Smooth muscle cell of the brain vasculature (primary cell): ENCODE results near the gene TRPC4AP.
"Not testable (repeated sequence)": the region's sequence is repeated elsewhere in the genome, so short reads cannot be mapped to it uniquely, and the experiment has no call there.

Experiments used
- DNase-seq: peaks from one replicate; pipeline ENCODE4 v3.0.0-alpha.2; 2012; ENCODE audit warnings: low read depth, low spot score

TRPC4AP gene

GRCh38 chr20:35059612-35060011, 33.0 kb downstream of the TRPC4AP start:
- DNase-seq = no peak

GRCh38 chr20:35059110-35059509, 33.5 kb downstream of the TRPC4AP start:
- no peak for DNase-seq

- no peak for DNase-seq
Observed at GRCh38 chr20:35055445-35056276, 36.9 kb downstream of the TRPC4AP start.

DNA sequence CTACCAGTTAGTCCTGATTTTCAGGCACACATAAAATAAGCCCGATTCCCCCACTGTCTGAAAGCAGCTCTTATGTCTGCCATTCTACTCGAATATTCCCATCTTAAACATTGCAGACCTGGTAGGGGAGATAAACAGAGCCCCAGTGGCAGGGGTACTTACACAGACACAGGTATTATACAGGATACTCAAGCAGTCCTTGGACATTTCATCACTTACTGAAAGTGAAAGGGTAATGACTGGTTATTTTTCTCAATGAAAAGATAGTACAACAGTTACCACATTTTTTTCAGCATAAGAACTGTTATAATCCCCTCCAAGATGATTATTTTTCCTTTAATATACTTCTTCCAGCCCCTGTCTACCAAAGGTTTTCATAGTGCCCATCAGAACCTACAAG, 37.8 kb downstream of the TRPC4AP start:
- no peak for DNase-seq

- DNase-seq = not testable (repeated sequence)
Observed at GRCh38 chr20:35052616-35053015, 40.0 kb downstream of the TRPC4AP start.

GRCh38 chr20:35049776-35050352, 42.7 kb downstream of the TRPC4AP start:
- no peak for DNase-seq

GRCh38 chr20:35048739-35049138, 43.9 kb downstream of the TRPC4AP start:
- DNase-seq = no peak

DNA sequence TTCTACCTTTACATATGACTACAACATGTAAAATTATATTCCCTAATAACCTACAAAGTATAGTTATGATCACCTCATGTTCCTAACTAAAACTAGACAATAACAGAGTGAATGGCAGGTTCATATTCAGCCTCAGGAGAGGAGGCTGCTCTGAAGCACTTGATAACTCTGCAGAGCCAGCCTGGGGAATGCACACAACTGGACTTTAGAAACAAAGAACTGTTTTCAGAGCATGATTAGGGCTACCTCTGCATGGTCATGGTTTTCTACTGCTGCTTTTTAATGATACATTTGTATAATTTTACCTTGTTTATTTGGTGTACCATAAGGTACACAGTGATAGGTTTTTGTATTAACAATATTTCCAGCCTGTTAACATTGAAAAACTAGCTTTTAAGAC, 50.3 kb downstream of the TRPC4AP start:
- DNase-seq = no peak

- DNase-seq = no peak
Observed at GRCh38 chr20:35040646-35041045, 52.0 kb downstream of the TRPC4AP start.

GRCh38 chr20:35039846-35040489, 52.6 kb downstream of the TRPC4AP start:
- DNase-seq = no peak

DNA sequence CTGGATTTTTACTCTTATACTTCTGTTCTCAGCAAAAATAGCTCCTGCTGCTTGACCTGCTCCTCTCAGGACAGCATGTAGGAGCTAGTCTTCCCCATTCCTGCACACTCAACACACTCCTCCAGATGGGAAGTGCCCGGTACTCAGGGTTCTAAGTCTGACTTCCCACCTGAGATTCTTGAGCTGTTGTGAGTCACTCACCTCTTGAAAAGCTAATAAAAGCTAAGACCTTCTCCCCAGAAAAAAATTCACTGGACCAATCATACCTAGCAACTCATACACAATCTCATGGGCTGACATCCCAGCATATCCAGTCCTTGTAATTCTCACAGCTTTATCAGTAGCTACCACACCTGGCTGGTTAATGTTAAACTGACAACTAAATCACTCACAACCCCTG, 53.5 kb downstream of the TRPC4AP start:
- DNase-seq = no peak

GRCh38 chr20:35034145-35034544, 58.5 kb downstream of the TRPC4AP start:
- no peak for DNase-seq

DNA sequence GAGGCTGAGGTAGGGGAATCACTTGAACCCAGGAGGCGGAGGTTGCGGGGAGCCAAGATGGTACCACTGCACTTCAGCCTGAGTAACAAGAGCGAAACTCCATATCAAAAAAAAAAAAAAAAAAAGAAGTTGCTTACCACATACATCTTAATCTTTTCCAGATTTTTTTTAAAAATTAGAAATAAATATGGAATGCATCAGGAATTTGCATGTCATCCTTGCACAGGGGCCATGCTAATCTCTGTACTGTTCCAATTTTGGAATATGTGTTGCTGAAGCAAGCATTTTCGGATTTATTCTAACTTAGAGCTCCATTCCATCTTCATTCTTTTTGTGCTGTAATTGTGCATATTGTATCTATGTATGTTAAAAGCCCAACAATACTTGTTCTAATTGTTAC, 62.5 kb downstream of the TRPC4AP start:
- DNase-seq = no peak

DNA sequence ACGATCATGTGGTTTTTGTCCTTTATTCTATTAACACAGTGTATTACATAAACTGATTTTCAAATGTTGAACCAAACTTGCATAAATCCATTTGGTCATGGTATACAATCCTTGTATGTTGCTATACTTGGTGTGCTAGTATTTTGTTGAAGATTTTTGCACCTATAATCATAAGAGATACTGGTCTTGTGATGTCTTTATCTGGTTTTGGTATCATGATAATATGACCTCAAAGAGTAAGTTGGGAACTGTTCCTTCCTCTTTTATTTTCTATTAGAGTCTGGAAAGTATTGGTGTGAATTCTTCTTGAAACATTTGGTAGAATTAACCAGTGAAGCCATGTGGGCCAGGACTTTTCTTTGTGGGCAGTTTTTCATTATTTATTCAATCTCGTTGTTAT, 65.3 kb downstream of the TRPC4AP start:
- no peak for DNase-seq

- DNase-seq = no peak
Observed at GRCh38 chr20:35025116-35025515, 67.5 kb downstream of the TRPC4AP start.

DNA sequence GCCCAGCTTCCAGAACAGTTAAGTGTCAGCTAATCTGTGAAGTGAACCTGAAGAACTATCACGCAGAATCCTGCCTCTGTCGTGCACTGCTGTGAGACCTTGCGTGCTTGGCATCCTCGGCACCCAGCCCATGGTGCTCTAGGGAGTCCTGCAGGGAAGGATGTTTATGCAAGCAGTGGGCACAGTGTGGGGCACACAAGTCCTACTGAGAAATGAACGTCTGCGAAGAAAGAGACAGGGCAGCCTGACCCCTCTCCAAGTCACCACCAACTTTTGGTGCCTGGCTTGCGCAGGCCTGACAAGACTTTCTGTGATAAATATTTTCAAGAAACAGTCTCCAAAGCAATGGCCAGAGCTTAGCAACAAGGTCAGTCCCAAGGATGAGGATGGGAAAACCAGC, 69.0 kb downstream of the TRPC4AP start:
- DNase-seq = no peak

DNA sequence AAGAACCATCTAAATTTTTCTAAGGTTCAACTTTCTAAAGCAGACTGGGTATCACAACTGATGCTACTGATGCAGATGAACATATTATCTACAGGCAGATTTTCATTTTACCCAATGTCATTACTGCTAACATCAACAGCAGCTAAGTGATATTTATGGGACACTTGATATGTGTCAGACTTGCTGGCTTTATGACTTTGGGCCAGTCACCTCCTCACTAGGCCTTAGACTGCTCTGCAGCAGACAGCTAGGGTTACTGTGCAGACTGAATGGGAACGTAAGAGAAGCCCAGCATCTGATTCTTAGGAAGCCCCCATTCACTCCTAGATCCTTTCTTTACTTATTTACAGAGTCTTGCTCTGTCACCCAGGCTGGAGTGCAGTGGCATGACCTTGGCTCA, 70.8 kb downstream of the TRPC4AP start:
- DNase-seq = no peak

DNA sequence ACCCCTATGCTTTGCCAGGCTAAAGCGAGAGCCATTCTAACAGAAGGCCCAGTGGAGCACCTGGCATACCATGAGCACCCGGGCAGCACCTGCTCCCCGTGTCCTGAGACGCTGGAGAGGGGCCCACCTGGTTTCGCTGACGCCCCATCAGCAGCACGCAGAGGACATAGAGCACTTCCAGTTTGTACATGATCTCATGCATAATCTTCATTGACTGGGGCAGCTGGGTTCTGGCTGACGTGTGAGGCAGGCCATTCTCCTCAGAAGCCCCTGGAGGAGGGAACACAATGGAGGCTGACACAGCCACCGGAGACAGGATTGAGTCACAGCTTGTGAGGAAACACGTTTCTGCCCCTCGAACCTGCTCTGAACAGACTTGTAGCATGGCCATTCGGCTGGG, 71.5 kb downstream of the TRPC4AP start:
- no peak for DNase-seq

DNA sequence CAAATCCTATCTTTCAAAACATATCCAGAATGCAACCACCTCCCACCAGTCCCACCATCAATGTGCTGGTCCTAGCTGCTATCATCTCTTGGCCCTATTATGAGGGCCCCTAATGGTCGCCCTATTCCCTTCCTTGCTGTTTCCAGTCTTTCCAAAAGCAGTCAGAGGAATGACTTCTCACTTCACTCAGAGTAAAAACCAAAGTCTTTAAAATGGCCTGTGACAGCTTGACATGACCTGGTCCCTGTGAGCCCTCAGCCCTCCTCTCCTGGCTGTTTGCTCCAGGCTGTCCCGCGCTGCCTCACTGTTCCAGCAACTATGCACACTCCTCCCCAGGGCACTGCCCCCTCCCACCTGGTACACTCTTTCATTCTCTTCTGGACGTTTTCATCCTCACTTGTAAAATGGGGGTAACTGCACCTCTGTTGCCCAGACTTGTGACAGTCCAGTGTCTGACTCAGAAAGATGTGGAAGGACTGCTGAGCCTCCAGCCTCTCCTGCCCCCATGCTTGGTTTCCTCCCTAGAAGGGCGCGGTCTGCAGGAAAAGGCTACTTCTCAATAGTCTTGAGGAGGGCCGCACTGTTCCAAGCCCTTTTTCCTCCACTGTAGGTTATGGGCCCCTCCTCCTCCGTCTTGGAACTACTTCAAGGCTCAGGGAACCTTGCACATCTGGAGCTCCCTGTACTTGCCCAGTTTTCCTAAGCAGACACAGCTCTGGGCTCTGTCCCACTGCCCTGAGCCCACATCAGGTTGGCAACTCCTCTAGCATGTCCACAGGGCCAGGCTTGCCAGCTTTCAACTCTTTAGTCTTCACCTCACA, 72.3 kb downstream of the TRPC4AP start:
- no peak for DNase-seq

DNA sequence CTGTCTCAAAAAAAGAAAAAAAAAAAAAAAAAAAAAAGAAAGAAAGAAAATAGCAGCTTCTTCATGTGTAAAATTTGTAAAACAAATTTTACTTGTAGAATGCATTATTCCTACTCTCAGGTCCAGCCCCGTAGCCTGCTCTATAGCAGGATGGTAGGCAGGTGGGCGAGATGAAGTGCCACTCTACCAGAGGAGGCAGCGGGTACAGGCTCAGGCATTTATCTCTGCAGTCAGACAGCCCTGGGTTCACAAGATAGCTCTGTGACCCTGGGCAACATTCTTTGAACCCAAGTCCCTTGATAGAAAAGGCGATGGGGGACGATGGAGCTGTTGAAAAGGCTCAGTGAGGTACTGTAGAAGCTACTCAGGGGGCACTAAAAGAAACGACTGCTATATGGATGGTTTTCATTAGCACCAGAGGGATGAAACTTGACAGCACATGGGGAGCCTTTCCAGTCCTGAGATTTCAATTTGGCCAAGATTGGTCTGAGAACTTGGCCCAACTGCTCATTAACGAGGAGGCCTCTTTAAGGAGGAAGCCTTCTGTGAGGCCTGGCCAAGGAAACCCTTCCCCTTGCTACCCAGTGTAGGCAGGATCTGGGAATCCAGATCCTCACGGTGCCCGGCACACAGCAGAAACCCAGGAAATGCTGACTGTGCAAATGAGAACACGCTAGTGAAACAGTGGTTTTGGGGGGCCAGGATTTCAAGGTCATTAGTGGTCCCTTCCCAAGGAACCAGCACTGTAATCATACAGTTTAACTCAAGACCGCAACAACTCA, 73.8 kb downstream of the TRPC4AP start:
- DNase-seq = no peak

- DNase-seq = no peak
Observed at GRCh38 chr20:35017099-35017835, 75.3 kb downstream of the TRPC4AP start.
